ENCODE data around the gene IFI16. TPM values are rescaled to one million over a fixed set of nuclear protein-coding genes. Genes with fewer than 3 reads are reported as not detected.
"Not testable (repeated sequence)": the region's sequence is repeated elsewhere in the genome, so short reads cannot be mapped to it uniquely, and the experiment has no call there.

The IFI16 gene
- polyA plus RNA-seq, 3 donors, result 12.5 to 159 (median 140) TPM

DNA sequence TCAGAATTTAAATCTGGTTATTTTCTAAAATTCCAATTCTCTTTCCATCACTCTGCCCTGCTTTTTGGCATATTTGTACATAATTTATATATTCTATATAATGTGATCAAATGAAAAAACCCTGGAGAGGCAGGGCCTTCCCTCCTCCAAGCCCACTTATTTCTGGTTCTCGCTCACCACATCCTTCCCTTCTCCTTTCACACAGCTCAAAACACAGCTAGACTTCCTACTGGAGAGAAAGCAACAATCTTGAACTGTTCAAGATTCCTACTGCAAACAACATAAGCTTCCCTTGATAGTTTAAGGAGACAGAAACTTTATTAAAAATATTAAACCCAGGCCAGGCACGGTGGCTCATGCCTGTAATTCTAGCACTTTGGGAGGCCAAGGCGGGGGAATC lies 74.4 kb downstream of the IFI16 start:
- WGBS, 3 donors, result 66 to 77% (median 68%) methylated on average over 3 of the region's 3 CpGs
- no peak overlapping the region for H3K27ac ChIP-seq (ENCODE audit: low read depth, low read length)

DNA sequence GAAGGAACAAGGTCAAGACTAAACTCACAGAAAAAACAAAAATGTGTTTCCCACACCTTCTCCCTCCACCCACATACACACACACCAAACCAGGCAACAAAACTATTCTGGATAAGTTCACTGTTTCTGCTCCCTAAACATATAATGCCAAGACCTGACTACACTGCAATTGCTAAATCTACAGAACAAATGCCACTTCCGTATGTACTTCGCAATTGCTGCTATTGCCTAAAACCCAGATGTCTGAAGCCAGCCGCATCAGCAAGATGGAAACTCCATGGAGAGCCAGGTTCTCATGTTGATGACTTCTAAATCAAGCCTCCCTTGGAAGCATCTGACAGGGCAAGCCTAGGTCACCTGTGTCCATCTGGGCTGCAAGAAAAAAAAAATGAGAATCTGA lies 75.2 kb downstream of the IFI16 start:
- no peak overlapping the region for H3K27ac ChIP-seq (ENCODE audit: low read depth, low read length)
- 58 to 83% (median 64%) methylated on average over 3 of the region's 3 CpGs for WGBS, 3 donors

DNA sequence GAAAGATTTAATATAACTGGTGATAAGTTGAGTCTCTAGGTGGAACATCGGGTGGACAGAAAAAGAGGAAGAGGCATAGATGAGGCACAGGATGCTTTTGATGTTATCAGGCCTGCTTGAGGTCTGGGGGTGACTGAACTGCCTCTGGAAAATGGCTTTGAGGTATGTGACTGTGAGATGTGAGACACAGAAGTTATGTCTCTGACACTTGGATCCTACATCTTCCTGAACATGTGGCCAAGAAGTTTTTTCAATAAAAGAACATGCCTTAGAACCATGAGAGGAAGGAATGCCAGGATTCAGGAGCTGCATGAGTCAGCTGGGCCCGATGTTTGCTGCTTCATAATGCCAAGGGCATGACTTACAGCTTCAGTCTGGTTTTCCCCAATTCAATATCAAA lies 78.3 kb downstream of the IFI16 start:
- no peak overlapping the region for H3K27ac ChIP-seq (ENCODE audit: low read depth, low read length)
- WGBS, 3 donors, result 27 to 74% (median 41%) methylated on average over 2 of the region's 2 CpGs

DNA sequence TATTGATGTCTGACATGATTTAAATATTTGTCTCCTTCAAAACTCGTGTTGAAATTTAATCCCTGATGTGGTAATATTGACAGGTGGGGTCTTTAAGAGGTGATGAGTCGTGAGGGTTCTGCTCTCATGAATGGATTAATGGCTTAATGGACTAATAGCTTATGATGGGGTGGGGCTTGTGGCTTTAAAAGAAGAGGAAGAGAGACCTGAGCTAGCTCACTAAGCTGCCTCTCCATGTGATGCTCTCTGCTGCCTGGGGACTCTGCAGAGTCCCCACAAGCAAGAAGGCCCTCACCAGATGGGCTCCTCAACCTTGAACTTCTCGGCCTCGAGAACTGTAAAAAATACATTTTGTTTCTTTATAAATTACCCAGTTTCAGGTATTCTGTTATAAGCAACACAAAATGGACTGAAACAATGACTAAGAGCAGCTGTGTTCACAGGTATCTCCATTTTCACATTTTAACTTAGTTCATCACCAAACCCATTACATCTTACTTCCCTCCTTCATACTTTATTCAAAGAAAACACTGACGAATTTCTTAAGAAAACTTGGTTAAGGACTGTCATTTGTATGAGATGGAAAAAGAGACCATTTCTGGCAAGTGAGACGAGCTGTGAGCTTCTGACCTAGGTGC lies 79.0 kb downstream of the IFI16 start:
- WGBS, 3 donors, result 59 to 74% (median 74%) methylated on average over 6 of the region's 6 CpGs

DNA sequence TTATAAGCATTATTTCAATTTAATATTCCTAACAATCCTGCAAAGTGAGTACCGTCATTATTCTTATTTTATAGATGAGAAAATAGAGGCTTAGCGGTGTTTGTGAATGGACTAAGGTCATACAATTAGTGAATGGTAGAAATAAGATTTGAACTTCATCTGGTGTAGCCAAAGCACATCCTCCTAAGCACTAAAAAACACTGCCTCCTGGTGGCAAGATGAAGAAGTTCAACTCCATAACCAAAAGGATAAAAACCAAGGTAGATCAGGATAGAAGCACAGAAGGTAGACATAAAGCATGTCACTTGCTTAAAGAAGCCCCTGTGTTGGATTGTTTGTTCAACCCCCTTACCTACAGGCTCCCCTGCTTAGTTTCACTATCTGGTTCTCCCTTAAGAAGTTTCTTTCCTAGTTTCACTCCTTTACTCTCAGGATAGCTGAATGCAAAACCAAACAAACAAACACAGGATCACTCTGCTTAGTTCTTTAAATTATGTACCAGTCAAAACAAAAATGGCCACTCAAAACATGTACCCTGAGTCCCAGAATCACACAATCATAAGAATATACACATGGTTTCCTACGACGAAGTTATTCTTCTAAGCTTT lies 79.6 kb downstream of the IFI16 start:
- WGBS, 3 donors, result 85 to 89% (median 88%) methylated on average over 4 of the region's 4 CpGs
- no peak overlapping the region for H3K27ac ChIP-seq (ENCODE audit: low read depth, low read length)

More for the DNA sequence above, 79.0 kb downstream of the IFI16 start:
- no peak overlapping the region for H3K27ac ChIP-seq (ENCODE audit: low read depth, low read length)

DNA sequence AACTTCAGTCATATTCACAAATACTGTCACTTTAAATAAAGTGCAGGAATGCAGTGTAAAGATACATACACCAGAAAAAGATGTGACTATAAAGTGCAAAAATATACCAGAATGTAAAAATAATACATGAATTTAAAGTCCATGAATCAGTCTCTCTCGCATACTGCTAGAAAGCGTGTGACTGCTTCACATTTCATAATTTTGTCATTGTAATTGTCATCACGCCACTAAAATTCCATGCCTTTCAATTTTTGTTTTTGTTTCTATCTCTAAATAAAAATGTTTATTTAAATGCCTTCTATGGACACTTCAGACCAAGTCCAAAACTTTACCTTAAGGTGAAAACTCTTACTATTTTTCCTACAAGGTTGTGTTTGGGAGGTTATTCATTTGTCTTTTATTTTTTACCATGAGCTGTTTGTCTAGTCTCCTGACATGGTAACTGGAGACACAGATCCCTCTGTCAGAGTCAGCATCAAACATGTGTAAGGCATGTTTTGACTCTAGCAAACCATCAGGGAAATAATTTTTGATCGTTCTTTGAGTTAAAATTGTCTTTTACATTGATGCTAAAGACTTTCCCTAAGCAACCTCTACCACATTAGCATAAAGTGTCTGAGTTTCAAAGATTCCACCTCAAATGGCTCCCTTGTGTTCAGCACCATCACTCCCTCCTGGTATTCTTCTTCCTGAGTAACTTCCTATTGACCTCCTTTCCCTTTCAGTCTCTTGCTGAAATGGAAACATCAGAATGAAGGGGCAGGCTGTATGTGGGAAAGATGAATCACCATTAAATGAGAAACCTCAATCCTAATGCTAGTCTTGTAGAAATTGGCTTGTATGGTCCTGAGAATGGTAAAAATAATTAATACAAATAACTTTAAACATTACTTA lies 80.8 kb downstream of the IFI16 start:
- 83 to 87% (median 87%) methylated on average over 4 of the region's 4 CpGs for WGBS, 3 donors

DNA sequence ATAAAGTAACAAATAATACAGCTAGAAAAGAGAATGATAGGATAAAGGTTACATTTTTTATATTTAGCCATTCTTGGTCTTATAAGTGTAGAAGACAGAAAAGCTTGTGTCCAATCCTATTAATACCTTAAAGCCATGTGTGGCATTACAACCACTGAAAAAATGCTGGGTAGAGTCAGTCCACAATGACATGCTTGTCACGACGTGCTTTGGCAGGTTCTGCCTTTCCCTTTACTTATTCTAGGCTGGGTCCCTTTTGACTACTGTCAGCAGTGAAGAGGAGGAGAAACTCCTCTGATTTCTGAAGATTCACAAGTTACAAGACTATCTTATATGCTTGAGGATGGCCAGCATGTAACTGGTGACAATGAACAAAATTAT lies 81.5 kb downstream of the IFI16 start:
- H3K27ac ChIP-seq (ENCODE audit: low read depth, low read length), result no peak overlapping the region
- WGBS, 3 donors, result 54 to 88% (median 84%) methylated on average over 2 of the region's 2 CpGs

More for the DNA sequence above, 80.8 kb downstream of the IFI16 start:
- no peak overlapping the region for H3K27ac ChIP-seq (ENCODE audit: low read depth, low read length)

DNA sequence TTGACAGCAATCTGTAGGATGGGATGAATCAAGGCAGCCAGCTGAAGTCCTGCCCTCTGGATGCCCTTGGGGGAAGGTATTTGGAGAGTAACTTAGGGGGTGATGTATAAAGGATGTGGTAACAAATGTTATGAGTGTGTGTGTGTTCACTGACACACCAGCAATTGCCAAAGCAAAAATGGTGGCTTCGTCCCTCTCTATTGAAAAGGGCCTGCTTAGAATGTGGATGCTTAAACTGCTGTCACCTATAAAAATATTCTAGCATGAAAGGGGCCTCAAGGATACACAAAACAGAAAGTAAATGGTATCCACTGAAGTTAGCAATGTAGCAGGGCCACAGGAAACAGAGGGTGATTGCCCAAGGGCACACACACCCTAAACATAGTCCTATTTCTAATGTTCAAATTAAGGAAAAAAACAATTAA lies 81.9 kb downstream of the IFI16 start:
- H3K27ac ChIP-seq (ENCODE audit: low read depth, low read length), result no peak overlapping the region
- WGBS, 3 donors, result 60 to 63% (median 62%) methylated on average over 1 of the region's 1 CpG

DNA sequence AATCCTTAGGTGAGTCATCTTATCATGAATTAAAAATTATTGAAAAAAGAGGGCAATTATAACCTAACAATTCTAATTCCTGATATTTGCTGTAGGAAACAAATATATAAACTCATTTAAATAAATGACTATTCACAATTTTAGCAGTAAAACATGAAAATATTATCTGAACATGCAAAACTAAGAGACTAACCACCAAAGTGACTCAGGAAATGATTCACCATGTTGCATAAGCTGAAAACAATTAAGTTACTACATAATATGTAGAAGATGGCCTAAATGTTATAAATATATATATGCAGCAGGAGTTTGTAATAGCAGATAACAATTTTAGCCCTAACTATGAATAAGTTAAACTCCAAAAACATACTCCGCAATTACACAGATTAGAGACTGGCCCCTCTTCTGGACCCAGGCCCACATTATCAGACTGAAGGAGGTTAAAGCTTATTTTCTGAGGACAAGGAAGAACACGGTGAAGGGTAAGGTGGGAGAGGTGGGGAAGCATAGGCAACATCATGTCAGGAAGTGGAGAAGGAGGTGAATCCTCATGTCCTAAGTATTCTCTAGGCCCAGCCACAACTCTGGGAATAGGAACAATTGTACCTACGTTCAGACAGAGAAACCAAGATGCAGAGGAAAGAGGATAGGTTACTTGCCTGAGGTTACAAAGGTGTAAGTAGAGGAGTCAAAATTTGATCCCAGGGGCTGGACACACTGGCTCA lies 82.5 kb downstream of the IFI16 start:
- 35 to 82% (median 52%) methylated on average over 3 of the region's 3 CpGs for WGBS, 3 donors

DNA sequence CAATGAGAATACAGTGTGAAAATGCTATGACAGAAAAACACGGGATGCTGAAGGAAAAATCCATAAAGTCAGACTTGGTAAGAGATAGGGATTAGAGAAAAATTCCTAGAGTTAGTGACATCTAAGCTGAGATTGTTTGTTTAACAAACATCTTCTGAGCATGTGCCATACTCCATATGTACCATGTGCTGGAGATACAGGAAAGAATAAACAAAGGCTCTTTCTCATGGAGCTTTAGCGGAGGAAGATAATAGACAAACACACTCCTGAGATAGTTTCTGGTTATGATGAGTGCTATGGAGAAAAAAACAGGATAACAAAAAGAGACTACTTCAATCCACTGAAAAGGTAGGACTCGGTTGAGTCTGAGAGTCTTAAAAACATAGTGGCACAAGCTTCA lies 88.9 kb downstream of the IFI16 start:
- H3K27ac ChIP-seq (ENCODE audit: low read depth, low read length), result no peak overlapping the region
- 47 to 85% (median 79%) methylated on average over 3 of the region's 3 CpGs for WGBS, 3 donors

More for the DNA sequence above, 82.5 kb downstream of the IFI16 start:
- no peak overlapping the region for H3K27ac ChIP-seq (ENCODE audit: low read depth, low read length)

DNA sequence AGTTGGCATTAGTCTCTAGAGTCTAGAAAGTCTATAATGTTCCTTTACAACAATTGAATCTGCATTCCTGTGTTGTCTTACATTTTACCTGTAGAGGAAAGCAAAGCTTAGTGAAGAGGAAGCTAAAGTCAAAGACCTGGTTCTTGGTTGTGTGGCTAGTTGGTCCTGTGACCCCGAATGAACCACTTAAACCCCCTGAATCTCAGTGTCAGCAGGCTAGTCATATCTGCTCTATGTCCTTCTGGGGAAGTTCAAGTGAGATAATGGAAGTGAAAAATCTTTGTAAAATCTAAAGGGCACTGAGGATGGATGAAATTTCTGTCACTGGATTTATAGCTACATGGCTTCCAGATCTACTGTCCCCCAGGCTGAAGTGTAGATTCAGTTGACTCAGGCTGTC lies 90.9 kb downstream of the IFI16 start:
- WGBS, 3 donors, result 50 to 83% (median 73%) methylated on average over 1 of the region's 1 CpG
- H3K27ac ChIP-seq (ENCODE audit: low read depth, low read length), result no peak overlapping the region

DNA sequence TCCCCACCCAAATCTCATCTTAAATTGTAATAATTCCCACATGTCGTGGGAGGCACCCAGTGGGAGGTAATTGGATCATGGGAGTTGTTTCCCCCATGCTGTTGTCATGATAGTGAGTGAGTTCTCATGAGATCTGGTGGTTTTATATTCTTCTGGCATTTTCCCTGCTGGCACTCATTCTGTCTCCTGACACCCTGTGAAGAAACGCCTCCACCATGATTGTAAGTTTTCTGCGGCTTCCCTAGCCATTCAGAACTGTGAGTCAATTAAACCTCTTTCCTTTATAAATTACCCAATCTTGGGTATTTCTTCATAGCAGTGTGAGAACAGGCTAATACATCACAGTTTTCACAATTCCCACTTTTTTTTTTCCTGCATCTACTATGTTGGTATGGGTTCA lies 93.3 kb downstream of the IFI16 start:
- H3K27ac ChIP-seq (ENCODE audit: low read depth, low read length), result not testable (repeated sequence)
- 58 to 76% (median 67%) methylated on average over 3 of the region's 3 CpGs for WGBS, 3 donors

Other genes starting within 250 kb of the IFI16 start
- gene OR6N1, start 237.7 kb upstream of the IFI16 start, polyA plus RNA-seq, result not detected
- not detected for gene OR6N2, start 228.7 kb upstream of the IFI16 start, polyA plus RNA-seq
- gene MNDA, start 178.6 kb upstream of the IFI16 start, polyA plus RNA-seq, result 10 to 100 TPM in 2 of 3 donors, 1 to 10 TPM in 1; 1.1 to 30.1 (median 22.5) TPM
- gene PYHIN1, start 78.4 kb upstream of the IFI16 start, polyA plus RNA-seq, result under 1 TPM; 0.08 to 0.67 (median 0.40) TPM
- gene AIM2, start 66.9 kb downstream of the IFI16 start, polyA plus RNA-seq, result under 1 TPM; 0.13 to 0.90 (median 0.39) TPM
- 10 to 100 TPM in 2 of 3 donors, 1 to 10 TPM in 1; 1.2 to 19.0 (median 10.4) TPM for gene CADM3, start 161.7 kb downstream of the IFI16 start, polyA plus RNA-seq
- 100 to 1,000 TPM in 1 of 3 donors, 10 to 100 TPM in 2; 20.0 to 227 (median 73.8) TPM for gene ACKR1, start 195.0 kb downstream of the IFI16 start, polyA plus RNA-seq